H9 (cell line): ENCODE measurements around the gene MYLK4. TPM values are rescaled to one million over a fixed set of nuclear protein-coding genes. Genes with fewer than 3 reads are reported as not detected.

Experiments
- DNase-seq: peaks from one replicate; pipeline ENCODE4 v3.0.0-alpha.2; 2017
- H2AFZ ChIP-seq: one replicate; pipeline ENCODE4 v1.6.1; 2013; ENCODE audit warnings: mild to moderate bottlenecking, low read length, control low read depth, moderate library complexity
- H2AK5ac ChIP-seq: 2 replicates; pipeline ENCODE4 v1.6.1; 2013; ENCODE audit warnings: low read length, control low read depth, mixed read lengths; ENCODE audit not compliant: insufficient read length
- H2BK120ac ChIP-seq: one replicate; pipeline ENCODE4 v1.6.1; 2013; ENCODE audit warnings: low read depth, mild to moderate bottlenecking, low read length, control low read depth, inconsistent platforms; ENCODE audit not compliant: poor library complexity, severe bottlenecking
- H2BK12ac ChIP-seq: 2 replicates; pipeline ENCODE4 v1.6.1; 2013; ENCODE audit warnings: low read length, control low read depth, mixed read lengths, low read depth; ENCODE audit not compliant: insufficient read length
- H2BK15ac ChIP-seq: 2 replicates; pipeline ENCODE4 v1.6.1; 2013; ENCODE audit warnings: low read depth, low read length, control low read depth
- H2BK20ac ChIP-seq: one replicate; pipeline ENCODE4 v1.6.1; 2013; ENCODE audit warnings: low read depth, mild to moderate bottlenecking, low read length, control low read depth, inconsistent platforms; ENCODE audit not compliant: poor library complexity, severe bottlenecking
- H2BK5ac ChIP-seq: 2 replicates; pipeline ENCODE4 v1.6.1; 2013; ENCODE audit warnings: low read length, control low read depth, mixed read lengths; ENCODE audit not compliant: insufficient read length
- H3K14ac ChIP-seq: 2 replicates; pipeline ENCODE4 v1.6.1; 2013; ENCODE audit warnings: low read length, control low read depth; ENCODE audit not compliant: insufficient read depth
- H3K18ac ChIP-seq: 2 replicates; pipeline ENCODE4 v1.6.1; 2013; ENCODE audit warnings: low read depth, mild to moderate bottlenecking, mixed read lengths, low read length, control low read depth; ENCODE audit not compliant: insufficient read length
- H3K23ac ChIP-seq: 2 replicates; pipeline ENCODE4 v1.6.1; 2013; ENCODE audit warnings: low read length, control low read depth, mixed read lengths, low read depth; ENCODE audit not compliant: insufficient read length
- H3K23me2 ChIP-seq: 2 replicates; pipeline ENCODE4 v1.6.1; 2013; ENCODE audit warnings: low read depth, mild to moderate bottlenecking, mixed read lengths, low read length, control low read depth; ENCODE audit not compliant: insufficient read length, poor library complexity, severe bottlenecking
- H3K27ac ChIP-seq: 2 replicates; pipeline ENCODE4 v1.5.1; 2013; ENCODE audit warnings: low read length, control low read depth, mixed read lengths, low read depth; ENCODE audit not compliant: insufficient read length
- H3K27me3 ChIP-seq: 2 replicates; pipeline ENCODE4 v1.6.1; 2013; ENCODE audit warnings: low read length, control low read depth, inconsistent platforms; ENCODE audit not compliant: insufficient read depth
- H3K4ac ChIP-seq: 2 replicates; pipeline ENCODE4 v1.6.1; 2013; ENCODE audit warnings: low read depth, mild to moderate bottlenecking, control low read depth, inconsistent platforms, low read length, moderate library complexity
- H3K4me1 ChIP-seq: 2 replicates; pipeline ENCODE4 v1.6.1; 2013; ENCODE audit warnings: low read length, control low read depth, inconsistent platforms; ENCODE audit not compliant: insufficient read depth
- H3K4me2 ChIP-seq: 2 replicates; pipeline ENCODE4 v1.6.1; 2013; ENCODE audit warnings: low read length, control low read depth, mixed read lengths; ENCODE audit not compliant: insufficient read length, insufficient read depth
- H3K56ac ChIP-seq: 2 replicates; pipeline ENCODE4 v1.6.1; 2013; ENCODE audit warnings: low read depth, mild to moderate bottlenecking, mixed read lengths, low read length, control low read depth; ENCODE audit not compliant: insufficient read length
- H3K79me1 ChIP-seq: 2 replicates; pipeline ENCODE4 v1.6.1; 2013; ENCODE audit warnings: low read depth, mild to moderate bottlenecking, moderate library complexity, low read length, control low read depth, inconsistent platforms; ENCODE audit not compliant: insufficient read depth, poor library complexity, severe bottlenecking
- H3K79me2 ChIP-seq: 2 replicates; pipeline ENCODE4 v1.6.1; 2013; ENCODE audit warnings: low read length, control low read depth, inconsistent platforms; ENCODE audit not compliant: insufficient read depth
- H3K9ac ChIP-seq: 2 replicates; pipeline ENCODE4 v1.6.1; 2013; ENCODE audit warnings: low read length, control low read depth, mixed read lengths; ENCODE audit not compliant: insufficient read length; ENCODE audit errors: extremely low read depth
- H3K9me3 ChIP-seq: one replicate; pipeline ENCODE4 v1.6.1; 2013; ENCODE audit warnings: low read depth, low read length, inconsistent platforms; ENCODE audit not compliant: control insufficient read depth
- H3T11ph ChIP-seq: one replicate; pipeline ENCODE4 v1.6.1; 2013; ENCODE audit warnings: mild to moderate bottlenecking, low read length, control low read depth, inconsistent platforms
- H4K20me1 ChIP-seq: one replicate; pipeline ENCODE4 v1.6.1; 2013; ENCODE audit not compliant: control insufficient read depth, insufficient read length, insufficient read depth
- H4K5ac ChIP-seq: 2 replicates; pipeline ENCODE4 v1.6.1; 2013; ENCODE audit warnings: low read depth, mild to moderate bottlenecking, mixed read lengths, low read length, control low read depth; ENCODE audit not compliant: insufficient read length
- H4K8ac ChIP-seq: replicated peaks from 2 replicates; pipeline ENCODE4 v1.6.1; 2013; ENCODE audit warnings: low read length, control low read depth, mixed read lengths, low read depth; ENCODE audit not compliant: insufficient read length
- H4K91ac ChIP-seq: 2 replicates; pipeline ENCODE4 v1.6.1; 2013; ENCODE audit warnings: low read depth, mild to moderate bottlenecking, moderate library complexity, mixed read lengths, low read length, control low read depth; ENCODE audit not compliant: insufficient read length
- H3K27ac Mint-ChIP-seq, 3 experiments: 2 replicates in 2 of 3; 3 replicates in 1 of 3; pipeline ENCODE4 v1.8.0; 2020 to 2021; ENCODE audit warnings: mixed read lengths in 3 of 3, mild to moderate bottlenecking in 1 of 3, moderate library complexity in 1 of 3
- H3K27me3 Mint-ChIP-seq: 2 replicates; pipeline ENCODE4 v1.8.0; 2021; ENCODE audit warnings: low read depth, mild to moderate bottlenecking, moderate library complexity, mixed read lengths
- H3K36me3 Mint-ChIP-seq, 3 experiments: 2 replicates in 2 of 3; 3 replicates in 1 of 3; pipeline ENCODE4 v1.8.0; 2020 to 2021; ENCODE audit warnings: low read depth in 3 of 3, mixed read lengths in 3 of 3; ENCODE audit not compliant: insufficient read depth in 1 of 3
- H3K4me1 Mint-ChIP-seq, 2 experiments: 2 replicates each; pipeline ENCODE4 v1.8.0; 2020; ENCODE audit warnings: mixed read lengths in 2 of 2
- H3K4me3 Mint-ChIP-seq, 2 experiments: 2 replicates in 1 of 2; 3 replicates in 1 of 2; pipeline ENCODE4 v1.8.0; 2020 to 2021; ENCODE audit warnings: mild to moderate bottlenecking in 2 of 2, mixed read lengths in 2 of 2, moderate library complexity in 1 of 2
- H3K9me3 Mint-ChIP-seq, 2 experiments: 2 replicates in 1 of 2; 3 replicates in 1 of 2; pipeline ENCODE4 v1.8.0; 2020; ENCODE audit warnings: mild to moderate bottlenecking in 2 of 2, mixed read lengths in 2 of 2, moderate library complexity in 1 of 2
- WGBS: extraction: QIAGEN DNeasy Blood & Tissue Kit; methylation state at CpG from one replicate; pipeline ENCODE4 v1.1.7; 2013; ENCODE audit warnings: missing lambda C conversion rate, low lambda C conversion rate, mixed read lengths; ENCODE audit not compliant: insufficient read length; ENCODE audit errors: extremely low coverage; 5-methylcytosine and 5-hydroxymethylcytosine counted together
- total RNA-seq: library from RNA; stranded (reverse); gene quantifications from 2 replicates; pipeline ENCODE4 v1.2.1, GENCODE V29; 2021
- TF ChIP-seq, protein P1 (sequence below): fragments of 200-600 bp; sonication (generic); conservative IDR thresholded peaks from 3 replicates; pipeline ENCODE4 v1.8.0; 2021; ENCODE audit warnings: antibody characterized with exemption, mild to moderate bottlenecking

Gene MYLK4
- total RNA-seq, 1 experiment from 2014 or later, result 0.28 TPM

DNA sequence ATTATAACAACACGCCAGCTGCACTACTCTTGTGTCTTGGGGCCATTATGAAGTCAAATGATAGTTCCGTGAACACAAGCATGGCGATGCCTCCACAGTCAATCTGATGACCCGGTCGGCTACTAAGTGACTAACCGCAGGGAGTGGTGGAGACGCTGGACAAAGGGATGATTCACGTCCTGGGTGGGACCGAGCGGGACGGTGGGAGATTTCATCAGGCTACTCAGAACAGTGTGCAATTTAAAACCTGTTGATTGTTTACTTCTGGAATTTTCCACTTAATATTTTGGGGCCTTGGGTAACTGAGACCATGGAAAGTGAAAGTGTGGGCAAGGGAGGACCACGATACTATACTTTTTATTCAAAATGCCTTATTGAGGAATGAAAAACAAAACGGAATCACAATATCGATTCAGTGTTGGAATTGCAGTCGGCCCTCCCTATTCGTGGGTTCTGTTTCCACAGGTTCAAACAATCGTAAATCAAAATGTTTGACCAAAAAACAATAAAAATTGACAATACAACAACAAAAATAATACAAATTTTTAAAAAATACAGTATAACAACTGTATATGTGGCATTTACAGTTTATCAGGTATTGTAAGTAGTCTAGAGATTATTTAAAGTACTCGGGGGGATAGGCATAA is 66.5 kb downstream of the MYLK4 start:
- no peaks in the 10 kb centered on the region for H4K20me1 ChIP-seq
- H3K4me1 ChIP-seq, result no peaks in the 10 kb centered on the region
- no peak overlapping the region for H2BK12ac ChIP-seq
- no peaks in the 10 kb centered on the region for H3K23me2 ChIP-seq
- no peaks in the 10 kb centered on the region for H3K79me1 ChIP-seq
- H3K23ac ChIP-seq, result no peak overlapping the region
- H4K8ac ChIP-seq, result no peak overlapping the region
- DNase-seq, result no peak
- no peak overlapping the region for H4K91ac ChIP-seq
- Mint-ChIP-seq H3K9me3 (no peaks in the 10 kb centered on the region; a peak in 1 of 5 replicates), H3K36me3 (no peaks in the 10 kb centered on the region), H3K4me1 (no peaks in the 10 kb centered on the region), H3K27me3 (no peaks in the 10 kb centered on the region), H3K27ac (no peak overlapping the region; a peak in 1 of 7 replicates), H3K4me3 (no peak overlapping the region)
- H3K27me3 ChIP-seq, result no peaks in the 10 kb centered on the region
- H3K56ac ChIP-seq, result no peak overlapping the region
- no peak overlapping the region for H4K5ac ChIP-seq
- H3K18ac ChIP-seq, result no peak overlapping the region
- no peak overlapping the region for H3T11ph ChIP-seq
- H2AFZ ChIP-seq, result no peak overlapping the region
- H2BK15ac ChIP-seq, result no peak overlapping the region
- no peak overlapping the region for H3K14ac ChIP-seq
- H3K4me2 ChIP-seq, result no peak overlapping the region
- H3K9me3 ChIP-seq, result no peaks in the 10 kb centered on the region
- no peak overlapping the region for H3K4ac ChIP-seq
- H2AK5ac ChIP-seq, result no peak overlapping the region
- no CpG with 5 or more reads among the region's 18 CpGs for WGBS
- H3K9ac ChIP-seq, result no peak overlapping the region
- H3K79me2 ChIP-seq, result no peaks in the 10 kb centered on the region
- H3K27ac ChIP-seq, result no peak overlapping the region
- no peak overlapping the region for H2BK5ac ChIP-seq
- H2BK120ac ChIP-seq, result no peak overlapping the region
- TF ChIP-seq, protein P1, sequence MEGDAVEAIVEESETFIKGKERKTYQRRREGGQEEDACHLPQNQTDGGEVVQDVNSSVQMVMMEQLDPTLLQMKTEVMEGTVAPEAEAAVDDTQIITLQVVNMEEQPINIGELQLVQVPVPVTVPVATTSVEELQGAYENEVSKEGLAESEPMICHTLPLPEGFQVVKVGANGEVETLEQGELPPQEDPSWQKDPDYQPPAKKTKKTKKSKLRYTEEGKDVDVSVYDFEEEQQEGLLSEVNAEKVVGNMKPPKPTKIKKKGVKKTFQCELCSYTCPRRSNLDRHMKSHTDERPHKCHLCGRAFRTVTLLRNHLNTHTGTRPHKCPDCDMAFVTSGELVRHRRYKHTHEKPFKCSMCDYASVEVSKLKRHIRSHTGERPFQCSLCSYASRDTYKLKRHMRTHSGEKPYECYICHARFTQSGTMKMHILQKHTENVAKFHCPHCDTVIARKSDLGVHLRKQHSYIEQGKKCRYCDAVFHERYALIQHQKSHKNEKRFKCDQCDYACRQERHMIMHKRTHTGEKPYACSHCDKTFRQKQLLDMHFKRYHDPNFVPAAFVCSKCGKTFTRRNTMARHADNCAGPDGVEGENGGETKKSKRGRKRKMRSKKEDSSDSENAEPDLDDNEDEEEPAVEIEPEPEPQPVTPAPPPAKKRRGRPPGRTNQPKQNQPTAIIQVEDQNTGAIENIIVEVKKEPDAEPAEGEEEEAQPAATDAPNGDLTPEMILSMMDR, result no peak
- no peak overlapping the region for H2BK20ac ChIP-seq
